GM12875 (cell line): ENCODE measurements around the gene PAPOLB.

Experiments
- H3K4me3 ChIP-seq: one replicate; pipeline ENCODE4 v1.5.1; 2011; ENCODE audit warnings: low read depth, low read length, control low read depth
- TF ChIP-seq, protein P1 (sequence below): IDR thresholded peaks from 2 replicates; pipeline ENCODE4 v1.5.1; 2011; ENCODE audit warnings: low read depth, mild to moderate bottlenecking, control low read depth, inconsistent platforms, low read length, moderate library complexity, borderline replicate concordance; ENCODE audit not compliant: insufficient read depth

Gene PAPOLB

DNA sequence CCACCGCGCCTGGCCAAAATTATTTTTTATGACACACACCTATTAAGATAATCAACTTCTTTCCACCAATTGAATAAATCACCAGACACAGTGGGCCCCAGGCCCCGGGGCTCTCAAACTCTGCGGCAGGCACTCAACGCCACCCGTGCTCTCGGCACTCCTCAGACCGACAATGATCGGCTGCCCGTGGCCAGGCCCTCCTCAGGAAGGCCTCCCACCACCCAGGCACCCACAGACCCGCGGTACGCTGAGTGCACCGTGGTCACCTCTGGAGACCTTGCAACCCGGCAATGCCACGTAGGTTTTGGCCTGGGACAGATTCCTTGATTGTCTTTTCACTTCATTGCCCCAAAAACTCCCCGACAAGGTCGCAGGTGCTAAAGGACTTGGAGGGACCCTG is 14.8 kb upstream of the PAPOLB start:
- H3K4me3 ChIP-seq = no peak overlapping the region
- TF ChIP-seq, protein P1, sequence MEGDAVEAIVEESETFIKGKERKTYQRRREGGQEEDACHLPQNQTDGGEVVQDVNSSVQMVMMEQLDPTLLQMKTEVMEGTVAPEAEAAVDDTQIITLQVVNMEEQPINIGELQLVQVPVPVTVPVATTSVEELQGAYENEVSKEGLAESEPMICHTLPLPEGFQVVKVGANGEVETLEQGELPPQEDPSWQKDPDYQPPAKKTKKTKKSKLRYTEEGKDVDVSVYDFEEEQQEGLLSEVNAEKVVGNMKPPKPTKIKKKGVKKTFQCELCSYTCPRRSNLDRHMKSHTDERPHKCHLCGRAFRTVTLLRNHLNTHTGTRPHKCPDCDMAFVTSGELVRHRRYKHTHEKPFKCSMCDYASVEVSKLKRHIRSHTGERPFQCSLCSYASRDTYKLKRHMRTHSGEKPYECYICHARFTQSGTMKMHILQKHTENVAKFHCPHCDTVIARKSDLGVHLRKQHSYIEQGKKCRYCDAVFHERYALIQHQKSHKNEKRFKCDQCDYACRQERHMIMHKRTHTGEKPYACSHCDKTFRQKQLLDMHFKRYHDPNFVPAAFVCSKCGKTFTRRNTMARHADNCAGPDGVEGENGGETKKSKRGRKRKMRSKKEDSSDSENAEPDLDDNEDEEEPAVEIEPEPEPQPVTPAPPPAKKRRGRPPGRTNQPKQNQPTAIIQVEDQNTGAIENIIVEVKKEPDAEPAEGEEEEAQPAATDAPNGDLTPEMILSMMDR = no peak

DNA sequence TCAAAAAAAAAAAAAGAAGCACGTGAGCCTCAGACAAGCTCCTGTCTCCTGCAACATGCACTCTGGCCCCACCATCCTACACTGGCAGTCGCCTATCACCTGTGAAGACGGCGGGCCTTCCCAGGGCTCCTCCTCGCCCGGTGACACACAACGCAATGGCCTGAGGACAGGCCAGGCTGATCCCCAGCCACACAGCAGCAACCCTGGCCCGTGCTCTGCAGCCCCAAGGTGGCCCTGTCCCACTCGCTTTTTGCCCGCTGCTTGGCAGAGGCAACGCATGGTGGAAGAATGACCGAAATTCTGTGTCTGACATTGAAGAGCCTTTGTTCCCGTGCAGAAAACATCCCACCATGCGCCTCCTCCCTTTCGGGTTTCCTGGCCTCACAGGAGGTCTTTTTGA is 13.6 kb upstream of the PAPOLB start:
- TF ChIP-seq, protein P1 = no peak

GRCh38 chr7:4873071-4873944 is 11.5 kb upstream of the PAPOLB start:
- H3K4me3 ChIP-seq = no peak overlapping the region
- TF ChIP-seq, protein P1 = no peak

More for the DNA sequence above, 13.6 kb upstream of the PAPOLB start:
- H3K4me3 ChIP-seq = no peak overlapping the region

GRCh38 chr7:4871930-4872675 is 10.3 kb upstream of the PAPOLB start:
- TF ChIP-seq, protein P1 = no peak
- H3K4me3 ChIP-seq = no peak overlapping the region

DNA sequence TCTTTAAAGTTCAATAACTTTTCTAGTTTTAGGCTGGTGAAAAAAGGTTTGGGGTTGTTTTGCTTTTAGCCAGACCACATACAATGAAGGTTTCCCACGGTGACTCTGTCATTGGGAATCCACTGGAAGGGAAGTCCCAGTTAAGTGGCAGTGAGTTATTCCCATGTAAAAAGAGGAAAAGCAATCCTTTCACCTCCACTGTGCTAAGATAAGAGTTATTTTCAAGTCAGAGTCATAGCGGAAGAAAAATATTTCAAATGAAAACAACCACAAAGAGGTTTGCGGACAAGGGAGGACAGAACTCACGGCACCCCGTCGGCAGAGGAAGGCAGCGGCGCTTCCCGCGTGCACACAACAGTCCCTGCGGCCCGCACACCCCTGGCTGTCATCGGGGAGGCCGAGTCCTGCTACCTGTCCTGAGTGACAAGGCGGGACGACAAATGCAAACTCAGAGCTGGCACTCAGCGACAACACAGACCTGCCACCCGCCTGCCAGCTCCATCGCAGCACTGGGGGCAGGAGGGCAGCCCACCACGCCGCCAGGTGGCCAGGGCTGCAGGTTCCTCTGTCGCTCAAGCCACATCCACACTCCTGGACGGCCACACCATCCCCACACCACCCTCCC is 9.3 kb upstream of the PAPOLB start:
- TF ChIP-seq, protein P1 = no peak
- no peak overlapping the region for H3K4me3 ChIP-seq

- H3K4me3 ChIP-seq = no peak overlapping the region
- TF ChIP-seq, protein P1 = no peak
Observed at GRCh38 chr7:4868493-4868892, 6.7 kb upstream of the PAPOLB start.
